ENCODE results near the gene TPSAB1.

DNA sequence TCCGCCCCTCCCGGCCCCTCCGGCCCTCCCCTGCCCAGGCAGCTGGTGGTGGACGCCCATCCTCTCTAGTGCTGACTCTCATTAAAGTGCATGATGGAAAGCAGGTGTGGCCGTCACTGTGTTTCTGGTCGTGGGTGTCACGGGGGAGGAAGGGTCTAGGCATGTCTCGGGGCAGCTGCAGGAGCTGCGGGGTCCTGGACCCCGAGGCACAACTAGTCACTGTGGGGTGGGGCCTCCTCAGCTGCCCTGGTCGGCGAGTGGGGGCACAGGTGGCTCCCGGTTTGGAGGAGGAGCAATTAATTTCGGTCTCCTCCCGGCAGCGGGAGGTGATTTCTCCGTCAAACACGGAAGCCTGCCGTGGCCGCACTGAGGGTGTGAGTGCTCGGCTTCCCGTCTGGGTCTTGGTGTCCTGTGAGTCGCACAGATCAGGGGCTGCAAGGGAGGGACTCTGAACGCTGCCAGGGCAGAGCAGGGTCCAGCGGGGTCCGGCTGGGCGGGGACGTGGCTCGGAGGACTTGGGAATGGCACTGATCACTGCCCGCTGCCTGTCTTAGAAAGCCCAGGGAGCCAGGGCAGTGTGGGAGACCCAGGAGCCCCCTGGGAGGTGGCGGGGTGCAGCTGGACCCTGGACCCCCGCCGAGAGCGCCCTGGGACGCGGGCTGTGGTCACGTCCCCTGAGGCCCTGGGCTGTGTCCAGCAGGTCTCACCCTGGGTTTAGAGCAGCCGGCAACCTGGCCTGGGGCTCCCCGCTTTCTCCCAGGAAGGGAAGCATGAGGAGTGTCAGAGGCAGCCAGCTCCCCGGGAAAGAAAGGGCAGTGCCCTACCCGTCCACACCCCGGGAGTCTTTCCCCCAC lies 18.6 kb downstream of the TPSAB1 start:
- TF ChIP-seq POLR2AphosphoS5 (IDR thresholded peaks at IDR 0.05) (no peak), POLR2A (IDR thresholded peaks at IDR 0.05) (no peak)
- TF ChIP-seq, protein P1, sequence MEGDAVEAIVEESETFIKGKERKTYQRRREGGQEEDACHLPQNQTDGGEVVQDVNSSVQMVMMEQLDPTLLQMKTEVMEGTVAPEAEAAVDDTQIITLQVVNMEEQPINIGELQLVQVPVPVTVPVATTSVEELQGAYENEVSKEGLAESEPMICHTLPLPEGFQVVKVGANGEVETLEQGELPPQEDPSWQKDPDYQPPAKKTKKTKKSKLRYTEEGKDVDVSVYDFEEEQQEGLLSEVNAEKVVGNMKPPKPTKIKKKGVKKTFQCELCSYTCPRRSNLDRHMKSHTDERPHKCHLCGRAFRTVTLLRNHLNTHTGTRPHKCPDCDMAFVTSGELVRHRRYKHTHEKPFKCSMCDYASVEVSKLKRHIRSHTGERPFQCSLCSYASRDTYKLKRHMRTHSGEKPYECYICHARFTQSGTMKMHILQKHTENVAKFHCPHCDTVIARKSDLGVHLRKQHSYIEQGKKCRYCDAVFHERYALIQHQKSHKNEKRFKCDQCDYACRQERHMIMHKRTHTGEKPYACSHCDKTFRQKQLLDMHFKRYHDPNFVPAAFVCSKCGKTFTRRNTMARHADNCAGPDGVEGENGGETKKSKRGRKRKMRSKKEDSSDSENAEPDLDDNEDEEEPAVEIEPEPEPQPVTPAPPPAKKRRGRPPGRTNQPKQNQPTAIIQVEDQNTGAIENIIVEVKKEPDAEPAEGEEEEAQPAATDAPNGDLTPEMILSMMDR (IDR thresholded peaks at IDR 0.05), result no peak
